Fibroblast of lung (primary cell): ENCODE measurements around the gene SETD9. TPM values are rescaled to one million over a fixed set of nuclear protein-coding genes. Genes with fewer than 3 reads are reported as not detected.

Source experiments
- DNase-seq, 2 donors: peaks; one replicate each; pipeline versions ENCODE4 v3.0.0 to v3.0.0-alpha.2; 2010; ENCODE audit warnings: low read depth in 2 of 2
- H2AFZ ChIP-seq: 2 replicates; pipeline ENCODE4 v1.5.1; 2012; ENCODE audit warnings: low read length, control low read depth, inconsistent platforms
- H3K27ac ChIP-seq: 2 replicates; pipeline ENCODE4 v1.5.1; 2011; ENCODE audit warnings: low read length, control low read depth; ENCODE audit not compliant: insufficient read depth
- H3K27me3 ChIP-seq: 2 replicates; pipeline ENCODE4 v1.5.1; 2011; ENCODE audit warnings: mild to moderate bottlenecking, low read length; ENCODE audit not compliant: control insufficient read depth, insufficient read depth
- H3K36me3 ChIP-seq: 2 replicates; pipeline ENCODE4 v1.5.1; 2011; ENCODE audit warnings: low read length; ENCODE audit not compliant: control insufficient read depth, insufficient read depth
- H3K4me1 ChIP-seq: 2 replicates; pipeline ENCODE4 v1.5.1; 2011; ENCODE audit warnings: low read length; ENCODE audit not compliant: control insufficient read depth, insufficient read depth; ENCODE audit errors: extremely low read depth
- H3K4me2 ChIP-seq: 2 replicates; pipeline ENCODE4 v1.5.1; 2011; ENCODE audit warnings: low read length, control low read depth; ENCODE audit not compliant: insufficient read depth; ENCODE audit errors: extremely low read depth
- H3K4me3 ChIP-seq, 4 experiments: fragments of 200-600 bp in 1 of 4; sonication (generic) in 1 of 4; replicated peaks in 1 of 4; 2 replicates each; pipeline ENCODE4 v1.5.1; 2011 to 2016; ENCODE audit warnings: low read length in 4 of 4, low read depth in 3 of 4, mild to moderate bottlenecking in 3 of 4, control low read depth in 2 of 4, inconsistent platforms in 1 of 4, mixed read lengths in 1 of 4; ENCODE audit not compliant: insufficient read depth in 1 of 4; ENCODE audit errors: control extremely low read depth in 1 of 4
- H3K79me2 ChIP-seq: 2 replicates; pipeline ENCODE4 v1.5.1; 2012; ENCODE audit warnings: mild to moderate bottlenecking, low read length, inconsistent platforms; ENCODE audit not compliant: control insufficient read depth, insufficient read depth
- H3K9ac ChIP-seq: 2 replicates; pipeline ENCODE4 v1.5.1; 2011; ENCODE audit warnings: mild to moderate bottlenecking, low read length, control low read depth; ENCODE audit not compliant: insufficient read depth
- H3K9me3 ChIP-seq: 2 replicates; pipeline ENCODE4 v1.5.1; 2012; ENCODE audit warnings: low read depth, low read length; ENCODE audit not compliant: control insufficient read depth, insufficient read depth
- H4K20me1 ChIP-seq: 2 replicates; pipeline ENCODE4 v1.5.1; 2011; ENCODE audit warnings: low read length; ENCODE audit not compliant: control insufficient read depth, insufficient read depth; ENCODE audit errors: extremely low read depth
- EZH2 ChIP-seq: IDR thresholded peaks from 2 replicates; pipeline ENCODE4 v1.5.1; 2012; ENCODE audit warnings: low read length, control low read depth, mild to moderate bottlenecking; ENCODE audit errors: missing control alignments
- polyA plus RNA-seq, 2 donors: library from polyadenylated mRNA; depleted of rRNA in 1 of 2; stranded (reverse) in 1 of 2; unstranded in 1 of 2; fragments of >200 nt; gene quantifications; 2 replicates each; pipeline ENCODE4 v1.2.1, GENCODE V29; 2011 to 2012; ENCODE audit warnings: missing spikeins in 1 of 2
- total RNA-seq: library from RNA; depleted of rRNA; stranded (reverse); fragments of >200 nt; gene quantifications from 2 replicates; pipeline ENCODE4 v1.2.1, GENCODE V29; 2014
- TF ChIP-seq, protein P1 (sequence below), 2 donors: IDR thresholded peaks in 1 of 2; conservative IDR thresholded peaks in 1 of 2; 1 replicate in 1 of 2; 2 replicates in 1 of 2; pipeline ENCODE4 v1.5.1; 2011 to 2012; ENCODE audit warnings: low read length in 2 of 2, control low read depth in 1 of 2, inconsistent platforms in 1 of 2, low read depth in 1 of 2, mild to moderate bottlenecking in 1 of 2

The SETD9 gene
- total and polyA plus RNA-seq, 2 donors (not counting 1 experiment from before 2014, with no cell fraction given): 2.2 to 15.5 TPM

GRCh38 chr5:56950626-56951125, 41.3 kb downstream of the SETD9 start:
- peaks cover 3% of the 10 kb centered on the region for H3K27me3 ChIP-seq
- H3K4me2 ChIP-seq: peak overlapping the region; percentile 88
- peaks cover 3% of the 10 kb centered on the region for H3K36me3 ChIP-seq
- peak overlapping the region; percentile 24 for H2AFZ ChIP-seq
- H4K20me1 ChIP-seq: no peaks in the 10 kb centered on the region
- peak overlapping the region; percentile 62 for H3K9ac ChIP-seq
- peaks cover 22% of the 10 kb centered on the region for H3K79me2 ChIP-seq
- no peaks in the 10 kb centered on the region for H3K4me1 ChIP-seq
- peak overlapping the region; percentile 80 to 92 (median 86) for H3K4me3 ChIP-seq
- TF ChIP-seq, protein P1, sequence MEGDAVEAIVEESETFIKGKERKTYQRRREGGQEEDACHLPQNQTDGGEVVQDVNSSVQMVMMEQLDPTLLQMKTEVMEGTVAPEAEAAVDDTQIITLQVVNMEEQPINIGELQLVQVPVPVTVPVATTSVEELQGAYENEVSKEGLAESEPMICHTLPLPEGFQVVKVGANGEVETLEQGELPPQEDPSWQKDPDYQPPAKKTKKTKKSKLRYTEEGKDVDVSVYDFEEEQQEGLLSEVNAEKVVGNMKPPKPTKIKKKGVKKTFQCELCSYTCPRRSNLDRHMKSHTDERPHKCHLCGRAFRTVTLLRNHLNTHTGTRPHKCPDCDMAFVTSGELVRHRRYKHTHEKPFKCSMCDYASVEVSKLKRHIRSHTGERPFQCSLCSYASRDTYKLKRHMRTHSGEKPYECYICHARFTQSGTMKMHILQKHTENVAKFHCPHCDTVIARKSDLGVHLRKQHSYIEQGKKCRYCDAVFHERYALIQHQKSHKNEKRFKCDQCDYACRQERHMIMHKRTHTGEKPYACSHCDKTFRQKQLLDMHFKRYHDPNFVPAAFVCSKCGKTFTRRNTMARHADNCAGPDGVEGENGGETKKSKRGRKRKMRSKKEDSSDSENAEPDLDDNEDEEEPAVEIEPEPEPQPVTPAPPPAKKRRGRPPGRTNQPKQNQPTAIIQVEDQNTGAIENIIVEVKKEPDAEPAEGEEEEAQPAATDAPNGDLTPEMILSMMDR (conservative IDR thresholded peaks at IDR 0.05 in 1 of 2, IDR thresholded peaks at IDR 0.05 in 1 of 2; ENCODE audit: low read depth in 1 of 2, low read length in 2 of 2): no peak
- no peak for TF ChIP-seq EZH2
- peak overlapping the region; percentile 79 for H3K27ac ChIP-seq
- DNase-seq: peak; percentile 66 to 81
- no peaks in the 10 kb centered on the region for H3K9me3 ChIP-seq

- Histone ChIP-seq H3K79me2 (peaks cover 22% of the 10 kb centered on the region), H3K36me3 (peaks cover 3% of the 10 kb centered on the region), H4K20me1 (no peaks in the 10 kb centered on the region), H2AFZ (peak overlapping the region; percentile 57), H3K9me3 (no peaks in the 10 kb centered on the region), H3K4me2 (peak overlapping the region; percentile 88), H3K4me3 (peak overlapping the region; percentile 80 to 92 (median 86)), H3K4me1 (no peaks in the 10 kb centered on the region), H3K9ac (peak overlapping the region; percentile 82), H3K27ac (peak overlapping the region; percentile 79), H3K27me3 (peaks cover 3% of the 10 kb centered on the region)
- no peak for TF ChIP-seq EZH2
- TF ChIP-seq, protein P1 (conservative IDR thresholded peaks at IDR 0.05 in 1 of 2, IDR thresholded peaks at IDR 0.05 in 1 of 2; ENCODE audit: low read depth in 1 of 2, low read length in 2 of 2): no peak
- peak in 1 of 2 donors; percentile 2 for DNase-seq
Measured at GRCh38 chr5:56951126-56951945, 41.9 kb downstream of the SETD9 start.

DNA sequence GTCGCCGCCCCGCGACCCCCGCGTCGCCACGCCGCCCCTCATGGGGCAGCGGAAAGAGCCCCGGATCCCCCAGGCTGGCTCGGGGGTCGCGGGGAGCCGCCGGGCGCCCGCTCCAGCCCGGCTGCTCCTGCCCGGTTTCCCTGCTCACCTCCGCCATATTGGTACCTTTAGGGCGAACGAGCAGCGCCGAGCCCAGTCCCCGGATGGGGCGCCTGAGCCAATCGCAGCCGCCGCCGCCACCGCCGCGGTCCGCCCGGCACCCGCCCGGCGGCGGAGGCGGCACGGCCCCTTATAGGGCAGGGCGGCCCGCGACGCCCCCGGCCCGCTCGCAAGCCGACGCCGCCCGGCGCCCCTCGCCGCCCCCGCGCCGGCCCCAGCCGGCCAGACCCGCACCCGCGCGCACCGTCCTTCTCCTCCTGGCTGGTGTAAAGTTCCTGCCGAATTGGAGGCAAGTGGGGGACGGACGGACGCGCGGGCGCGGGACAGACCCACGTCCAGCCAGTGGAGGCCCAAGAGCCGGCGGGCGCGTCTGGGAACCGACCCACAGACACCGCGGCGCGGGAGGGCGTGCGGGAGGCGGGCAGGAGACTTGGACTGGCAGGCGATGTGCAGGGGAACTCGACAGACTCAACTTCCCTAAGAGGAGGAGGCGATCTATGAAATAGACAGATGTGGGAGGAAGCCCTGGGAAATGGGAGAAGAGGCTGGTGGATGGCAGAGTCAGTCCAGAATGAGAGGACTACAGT, 42.7 kb downstream of the SETD9 start, which contains the start of gene MIER3:
Gene MIER3 (minus strand): TSS at position 178 of the 746 bp plus-strand sequence. CDS start 21 bp downstream, at position 157.
- Histone ChIP-seq H3K4me3 (peak within 1 kb of the TSS; percentile 80 to 92 (median 86)), H3K36me3 (peaks cover 1% of the 10 kb centered on the region), H3K27me3 (peaks cover 3% of the 10 kb centered on the region), H3K4me1 (no peaks in the 10 kb centered on the region), H3K27ac (peak within 1 kb of the TSS; percentile 79), H3K9ac (peak within 1 kb of the TSS; percentile 82), H3K79me2 (peaks cover 22% of the 10 kb centered on the region), H4K20me1 (no peaks in the 10 kb centered on the region), H2AFZ (peak within 1 kb of the TSS; percentile 95), H3K9me3 (no peaks in the 10 kb centered on the region), H3K4me2 (peak within 1 kb of the TSS; percentile 88)
- peak; percentile 69 to 73 for DNase-seq
- TF ChIP-seq, protein P1 (conservative IDR thresholded peaks at IDR 0.05 in 1 of 2, IDR thresholded peaks at IDR 0.05 in 1 of 2; ENCODE audit: low read depth in 1 of 2, low read length in 2 of 2): no peak
- no peak for TF ChIP-seq EZH2
